CD4-positive, alpha-beta T cell treated with Interleukin-12 subunit alpha and Interleukin-12 subunit beta, for 1 hour (primary cell): ENCODE measurements around the gene LPAR1.

Experiments used
- DNase-seq: peaks from one replicate; pipeline ENCODE4 v3.0.0-alpha.2; 2020

The LPAR1 gene

DNA sequence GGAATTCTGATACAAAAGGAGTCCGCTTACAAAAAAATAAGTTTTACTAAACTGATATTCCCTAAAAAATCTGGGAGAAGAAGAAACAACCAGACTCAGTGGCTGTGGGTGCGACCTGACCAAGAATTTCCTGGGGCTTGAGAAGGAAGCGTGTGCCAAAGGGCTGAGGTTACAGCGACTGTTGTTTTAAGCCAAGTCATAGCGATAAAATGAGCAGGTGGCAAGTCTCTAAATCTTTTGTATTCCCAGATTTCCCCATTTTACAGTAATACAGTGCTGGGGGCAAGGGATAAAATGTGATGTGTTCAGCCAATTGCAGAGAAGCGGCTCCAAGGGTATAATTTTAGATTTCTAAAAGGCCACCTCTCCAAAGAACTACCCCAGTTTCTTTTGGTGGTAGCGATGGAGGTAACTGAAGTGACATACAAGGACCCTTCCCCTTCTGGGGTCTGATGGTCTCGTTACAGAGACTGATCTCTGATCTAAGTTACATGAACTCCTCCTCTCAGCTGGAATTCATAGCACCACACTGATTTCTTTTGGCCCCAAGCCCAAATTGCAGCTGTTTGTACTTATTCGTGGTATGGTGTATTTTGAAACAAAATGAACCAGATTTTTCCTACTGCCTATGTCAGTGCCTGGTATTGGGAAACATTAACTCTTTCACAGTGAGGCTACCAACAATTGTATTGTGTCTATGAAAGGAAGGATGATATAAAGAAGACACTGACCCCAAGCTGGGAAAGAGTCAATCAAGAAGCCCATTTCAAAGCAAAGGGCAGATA, 41.6 kb downstream of the LPAR1 start:
- DNase-seq: no peak

- DNase-seq: no peak
Observed at GRCh38 chr9:110995420-110996340, 42.6 kb downstream of the LPAR1 start.

- no peak for DNase-seq
Observed at GRCh38 chr9:110994771-110995241, 43.5 kb downstream of the LPAR1 start.

- DNase-seq: no peak
Observed at GRCh38 chr9:110990481-110990880, 47.8 kb downstream of the LPAR1 start.

DNA sequence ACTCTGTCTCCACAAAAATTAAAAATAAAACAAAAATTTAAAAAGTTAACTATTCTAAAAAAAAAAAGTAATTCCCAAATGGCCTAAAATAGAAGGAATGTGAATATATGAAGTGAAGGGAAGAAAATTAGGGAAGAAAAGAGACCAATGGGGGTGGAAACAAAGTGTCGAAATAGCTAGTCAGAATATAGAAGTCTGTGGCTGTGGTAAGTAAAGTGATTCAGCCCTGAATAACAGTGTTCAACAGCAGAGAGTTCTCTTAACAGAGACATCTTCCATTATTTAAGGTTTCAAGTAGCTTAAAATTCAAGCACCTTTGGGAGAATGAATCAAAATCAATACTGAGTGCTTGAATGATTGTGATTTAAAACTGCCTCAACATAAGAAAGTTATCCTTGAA, 51.7 kb downstream of the LPAR1 start:
- no peak for DNase-seq

- no peak for DNase-seq
Observed at GRCh38 chr9:110984890-110985437, 53.3 kb downstream of the LPAR1 start.

GRCh38 chr9:110980261-110980660, 58.0 kb downstream of the LPAR1 start:
- DNase-seq: no peak

DNA sequence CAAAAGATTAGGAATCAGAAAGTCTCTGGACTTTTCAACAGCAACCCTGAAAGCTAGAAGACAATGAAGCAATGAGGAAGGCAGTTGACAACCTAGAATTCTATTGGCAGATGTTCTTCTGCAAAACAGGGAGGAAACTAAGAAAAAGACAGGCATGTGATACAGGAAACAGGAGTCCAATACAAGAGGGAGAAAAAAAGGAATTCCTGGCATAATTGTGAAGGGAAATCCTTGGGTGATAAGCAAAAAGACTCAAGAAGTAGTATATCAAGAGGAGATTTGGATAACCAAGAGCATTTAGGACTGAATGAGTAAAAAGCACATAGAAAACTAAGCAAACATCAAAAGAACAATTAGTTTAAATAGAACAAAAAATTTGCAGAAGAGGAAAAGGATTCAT, 58.6 kb downstream of the LPAR1 start:
- DNase-seq: no peak

DNA sequence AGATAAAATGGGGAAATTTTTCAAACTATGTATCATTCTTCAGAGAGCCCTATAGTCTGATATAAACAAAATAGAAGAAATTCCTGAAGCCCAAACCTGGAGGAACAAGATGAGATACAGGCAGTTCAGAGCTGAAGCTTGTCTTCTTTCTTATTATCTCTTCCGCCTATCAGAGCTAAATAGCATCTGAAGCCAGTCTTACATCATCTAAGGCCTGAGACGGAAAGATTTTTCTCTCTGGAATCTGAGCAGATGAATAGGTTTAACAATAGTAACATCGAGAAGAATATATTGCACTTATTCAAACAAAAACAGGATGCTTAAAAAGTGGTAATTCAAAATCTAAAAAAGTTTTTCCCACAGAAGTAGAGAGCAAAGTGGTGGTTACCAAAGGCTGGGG, 59.8 kb downstream of the LPAR1 start:
- no peak for DNase-seq

DNA sequence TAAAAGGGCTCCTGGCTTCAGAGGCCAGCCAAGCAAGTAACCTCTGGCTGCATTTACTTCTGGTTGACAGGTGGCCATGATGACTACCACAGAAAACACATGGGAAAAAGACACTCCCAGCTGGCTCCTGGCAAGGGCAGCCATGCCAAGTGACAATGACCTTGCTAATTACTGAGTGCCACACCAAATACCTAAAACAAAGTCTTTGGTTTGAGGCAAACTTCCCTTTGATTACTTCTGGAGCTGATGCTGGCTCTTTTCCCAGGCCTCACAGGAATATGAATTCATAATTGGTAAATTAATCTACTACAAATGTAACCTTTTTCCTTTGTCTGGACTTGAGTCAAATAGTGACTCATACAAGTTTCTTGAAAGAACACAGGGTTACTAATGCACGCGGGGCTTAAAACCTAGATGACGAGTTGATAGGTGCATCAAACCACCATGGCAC, 61.0 kb downstream of the LPAR1 start:
- DNase-seq: no peak

- no peak for DNase-seq
Observed at GRCh38 chr9:110975969-110976368, 62.3 kb downstream of the LPAR1 start.

DNA sequence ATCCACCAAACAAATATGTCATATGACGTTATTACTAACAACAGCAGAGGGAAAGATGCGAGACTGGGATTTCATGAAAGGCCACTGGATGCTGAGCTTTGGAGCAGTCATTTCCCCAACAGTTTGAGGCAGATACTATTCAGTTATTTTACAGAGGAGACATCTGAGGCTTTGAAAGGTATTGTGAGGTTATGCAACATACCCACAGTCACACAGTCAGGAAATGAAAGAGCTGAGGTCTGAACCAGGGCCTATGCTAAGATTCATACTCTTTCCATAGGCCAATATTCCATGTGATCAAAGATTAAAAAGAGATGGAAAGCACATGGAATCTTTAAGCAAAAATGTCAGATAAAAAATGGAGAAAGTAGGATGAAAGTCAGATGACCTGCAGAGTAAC, 63.0 kb downstream of the LPAR1 start:
- no peak for DNase-seq

DNA sequence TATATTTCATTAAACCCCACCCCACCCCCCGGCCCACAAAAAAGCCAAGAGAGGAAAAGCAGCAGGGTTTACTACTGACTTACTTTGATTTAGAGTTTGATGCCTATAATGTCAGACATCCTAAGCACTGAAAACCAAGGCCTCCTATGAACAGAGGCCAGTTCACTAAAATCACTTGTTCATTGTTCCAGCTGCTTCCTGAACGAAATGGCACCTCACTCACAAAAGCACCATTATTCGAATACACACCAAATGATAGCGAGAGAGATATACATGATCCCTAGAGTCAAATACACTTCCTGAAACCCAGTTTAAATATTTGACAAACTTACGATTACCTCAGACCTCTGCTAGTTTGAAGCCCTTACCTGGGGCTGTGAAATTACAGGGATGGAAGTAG, 66.6 kb downstream of the LPAR1 start:
- no peak for DNase-seq

DNA sequence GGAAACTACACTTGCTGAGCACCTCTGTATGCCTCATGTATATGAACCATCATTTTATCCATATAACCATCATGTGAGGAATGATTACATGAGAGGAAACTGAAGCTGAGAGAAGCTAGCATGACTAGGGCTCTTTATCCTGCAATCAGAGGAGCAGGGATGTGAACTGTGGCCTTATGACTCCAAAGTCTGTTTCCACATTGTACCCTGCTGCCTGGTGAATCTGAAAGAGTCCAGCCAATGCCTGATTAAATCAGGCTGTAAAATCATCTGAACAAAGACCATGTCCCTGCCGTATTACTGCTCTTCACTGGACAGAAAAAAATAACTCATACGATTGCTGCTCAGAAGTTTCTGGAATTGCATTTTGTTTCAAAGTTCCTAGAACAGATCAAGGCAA, 67.0 kb downstream of the LPAR1 start:
- no peak for DNase-seq

DNA sequence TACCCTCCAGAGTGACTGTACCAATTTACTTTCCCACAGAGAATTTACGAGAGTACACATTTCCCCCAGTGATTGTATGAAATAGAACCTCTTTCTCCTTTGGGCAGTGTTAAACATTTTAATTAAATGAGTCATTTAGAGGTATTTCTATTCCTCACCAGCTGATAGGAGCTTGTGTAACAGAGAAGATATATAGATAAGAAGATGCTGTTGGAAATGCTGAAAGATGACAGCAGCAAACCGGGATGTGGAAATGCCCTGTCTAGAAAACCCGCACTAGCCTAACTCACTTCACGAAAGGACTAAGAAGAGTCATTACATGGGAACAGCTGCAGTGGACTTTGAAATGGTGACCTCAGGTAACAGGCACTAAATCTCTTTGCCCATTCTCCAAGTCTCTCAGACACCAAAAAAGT, 68.3 kb downstream of the LPAR1 start:
- DNase-seq: no peak

DNA sequence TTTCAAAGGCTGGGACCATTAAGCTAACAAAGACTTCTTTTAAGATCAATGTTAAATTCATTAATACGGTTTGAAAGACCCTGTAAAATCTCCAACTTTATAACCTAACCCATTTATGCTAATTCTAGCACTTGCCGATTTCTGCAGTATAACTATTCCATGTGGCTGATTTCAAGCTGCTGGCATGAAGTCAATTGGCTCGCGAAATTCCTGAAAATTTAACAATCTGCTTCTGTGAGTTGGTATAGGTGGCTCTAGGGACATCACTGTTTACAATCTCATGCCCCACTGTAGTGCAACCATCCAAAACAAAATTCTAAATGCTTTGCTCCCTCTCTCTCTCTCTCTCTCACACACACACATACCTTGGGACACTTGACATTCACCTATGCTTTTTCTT, 70.2 kb downstream of the LPAR1 start:
- DNase-seq: no peak

- no peak for DNase-seq
Observed at GRCh38 chr9:110967196-110967595, 71.1 kb downstream of the LPAR1 start.

GRCh38 chr9:110960288-110960687, 78.0 kb downstream of the LPAR1 start:
- DNase-seq: no peak

- DNase-seq: no peak
Observed at GRCh38 chr9:110958847-110959246, 79.4 kb downstream of the LPAR1 start.

DNA sequence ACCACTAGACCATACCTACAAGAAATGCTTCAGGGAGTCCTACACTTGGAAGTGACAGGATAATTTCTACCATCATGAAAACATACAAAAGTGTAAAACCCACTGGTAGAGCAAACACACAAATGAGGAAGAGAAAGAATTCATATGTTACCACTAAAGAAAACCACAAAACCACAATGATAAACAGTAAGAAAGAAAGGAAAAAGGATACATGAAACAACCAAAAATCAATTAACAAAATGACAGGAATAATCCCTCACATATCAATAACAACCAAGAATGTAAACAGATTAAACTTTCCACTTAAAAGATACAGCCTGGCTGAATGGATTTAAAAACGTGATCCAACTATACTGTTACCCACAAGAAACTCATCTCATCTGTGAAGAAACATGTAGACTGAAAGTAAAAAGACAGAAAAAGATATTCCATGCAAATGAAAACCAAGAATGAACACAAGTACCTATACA, 83.4 kb downstream of the LPAR1 start:
- DNase-seq: no peak

GRCh38 chr9:110952540-110952859, 85.8 kb downstream of the LPAR1 start:
- no peak for DNase-seq

DNA sequence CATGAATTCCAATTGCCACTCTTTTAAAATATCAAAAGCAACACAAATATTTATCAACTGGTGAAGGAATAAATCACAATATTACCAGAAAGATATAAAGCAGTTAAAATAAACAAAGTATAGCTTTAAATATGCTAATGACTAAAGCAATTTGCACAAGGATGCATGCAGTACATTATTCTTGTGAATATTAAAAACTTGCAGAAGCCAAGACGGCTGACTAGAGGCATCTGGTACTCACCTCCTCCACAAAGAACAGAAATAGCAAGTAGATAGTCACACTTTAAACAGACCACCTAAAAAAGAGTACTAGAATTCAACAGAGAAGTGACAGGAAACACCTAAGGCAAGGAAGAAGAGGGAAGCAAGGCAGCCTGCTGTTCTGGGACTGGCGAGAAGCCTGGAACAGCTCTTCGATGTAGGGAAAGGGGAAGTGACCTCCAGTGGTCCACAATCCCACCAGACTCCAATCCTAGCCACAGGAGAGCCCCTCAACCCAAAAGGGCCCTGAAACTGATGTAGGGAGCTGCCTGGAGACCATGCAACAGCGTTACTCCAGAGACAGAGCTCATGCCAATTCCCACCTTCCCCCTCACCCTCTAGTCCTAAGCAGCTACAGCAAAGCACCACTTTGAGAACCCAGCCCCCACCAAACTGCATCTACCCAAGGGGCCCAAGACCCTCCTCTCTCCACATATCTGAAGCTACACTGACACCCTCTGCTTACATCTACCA, 86.3 kb downstream of the LPAR1 start:
- no peak for DNase-seq
